ENCODE measurements around the gene KIRREL3.

DNA sequence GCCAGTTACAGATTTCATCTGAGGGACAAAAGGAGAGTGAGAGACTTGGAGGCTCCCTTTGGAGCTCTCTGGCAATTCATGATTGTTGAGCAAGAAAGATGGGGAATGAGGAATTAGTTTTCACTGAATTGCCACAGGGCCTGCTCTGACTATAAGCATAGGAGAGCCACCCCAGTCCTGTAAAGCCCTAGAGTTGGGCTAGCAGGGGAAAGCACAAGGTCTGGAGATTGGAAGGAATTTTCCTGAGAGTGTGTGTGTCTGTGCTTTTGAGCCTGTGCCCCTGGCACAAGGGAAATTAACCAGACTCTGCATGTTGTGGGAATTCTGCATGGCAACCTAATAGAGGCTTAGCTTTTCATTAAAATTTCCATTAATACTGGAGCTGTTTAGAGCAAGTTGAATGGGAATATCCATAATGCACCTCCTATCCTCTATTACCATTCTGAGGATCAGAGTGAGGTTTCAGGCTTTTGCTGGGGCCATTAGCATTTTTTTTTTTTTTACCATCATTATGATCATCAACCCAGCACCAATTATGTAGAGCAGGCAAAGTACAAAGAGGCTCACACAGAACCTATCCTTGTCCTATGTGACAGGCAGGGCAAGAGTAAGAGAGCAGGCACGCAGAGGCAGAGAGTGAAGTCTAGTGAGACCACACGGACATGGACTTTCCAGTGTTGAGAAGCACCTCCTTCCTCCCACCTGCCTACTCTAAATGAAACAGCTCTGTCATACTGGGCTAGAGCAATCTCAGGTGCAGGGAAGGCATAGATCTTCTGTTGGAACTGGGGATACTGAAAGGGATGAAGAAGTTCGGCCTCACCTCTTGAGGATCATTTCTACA, 336.6 kb downstream of the KIRREL3 start:
- TF ChIP-seq EZH2phosphoT487 (IDR thresholded peaks at IDR 0.05; ENCODE audit: low read depth), result no peak
- TF ChIP-seq, protein P1, sequence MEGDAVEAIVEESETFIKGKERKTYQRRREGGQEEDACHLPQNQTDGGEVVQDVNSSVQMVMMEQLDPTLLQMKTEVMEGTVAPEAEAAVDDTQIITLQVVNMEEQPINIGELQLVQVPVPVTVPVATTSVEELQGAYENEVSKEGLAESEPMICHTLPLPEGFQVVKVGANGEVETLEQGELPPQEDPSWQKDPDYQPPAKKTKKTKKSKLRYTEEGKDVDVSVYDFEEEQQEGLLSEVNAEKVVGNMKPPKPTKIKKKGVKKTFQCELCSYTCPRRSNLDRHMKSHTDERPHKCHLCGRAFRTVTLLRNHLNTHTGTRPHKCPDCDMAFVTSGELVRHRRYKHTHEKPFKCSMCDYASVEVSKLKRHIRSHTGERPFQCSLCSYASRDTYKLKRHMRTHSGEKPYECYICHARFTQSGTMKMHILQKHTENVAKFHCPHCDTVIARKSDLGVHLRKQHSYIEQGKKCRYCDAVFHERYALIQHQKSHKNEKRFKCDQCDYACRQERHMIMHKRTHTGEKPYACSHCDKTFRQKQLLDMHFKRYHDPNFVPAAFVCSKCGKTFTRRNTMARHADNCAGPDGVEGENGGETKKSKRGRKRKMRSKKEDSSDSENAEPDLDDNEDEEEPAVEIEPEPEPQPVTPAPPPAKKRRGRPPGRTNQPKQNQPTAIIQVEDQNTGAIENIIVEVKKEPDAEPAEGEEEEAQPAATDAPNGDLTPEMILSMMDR (IDR thresholded peaks at IDR 0.05; ENCODE audit: low read depth, low read length), result no peak
